ENCODE measurements around the gene SORBS1.

The SORBS1 gene

DNA sequence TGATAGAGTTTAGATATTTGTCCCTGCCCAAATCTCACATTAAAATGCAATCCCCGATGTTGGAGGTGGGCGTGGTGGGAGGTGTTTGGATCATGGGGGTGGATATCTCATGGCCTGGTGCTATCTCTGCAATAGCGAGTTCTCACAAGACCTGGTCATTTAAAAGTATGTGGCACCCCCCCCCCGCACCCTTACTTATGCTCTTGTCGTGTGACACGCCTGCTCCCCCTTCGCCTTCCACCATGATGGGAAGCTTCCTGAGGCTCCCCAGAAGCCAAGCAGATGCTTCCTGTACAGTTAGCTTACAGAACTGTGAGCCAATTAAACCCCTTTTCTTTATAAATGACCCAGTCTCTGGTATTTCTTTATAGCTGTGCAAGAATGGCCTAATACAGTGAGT is 118.8 kb downstream of the SORBS1 start:
- DNase-seq (ENCODE audit: low read depth in 1 of 2, low spot score in 1 of 2) = no peak

DNA sequence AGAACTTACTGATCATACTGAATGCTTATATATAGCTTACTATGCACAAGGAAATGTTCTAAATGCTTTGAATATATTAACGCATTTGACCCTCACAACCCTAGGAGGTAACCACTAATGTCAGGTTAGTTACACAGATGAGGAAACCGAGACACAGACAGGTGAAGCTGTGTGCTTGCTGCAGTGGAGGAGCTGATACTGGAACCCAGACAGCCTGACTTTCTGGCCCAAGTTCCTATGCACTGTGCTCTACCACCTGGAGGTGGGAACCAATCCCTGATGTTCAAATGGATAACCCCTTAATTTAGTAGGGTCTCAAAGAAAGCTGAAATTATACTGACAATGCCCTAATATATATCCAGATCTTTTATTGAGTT is 119.6 kb downstream of the SORBS1 start:
- DNase-seq (ENCODE audit: low read depth in 1 of 2, low spot score in 1 of 2) = no peak

DNA sequence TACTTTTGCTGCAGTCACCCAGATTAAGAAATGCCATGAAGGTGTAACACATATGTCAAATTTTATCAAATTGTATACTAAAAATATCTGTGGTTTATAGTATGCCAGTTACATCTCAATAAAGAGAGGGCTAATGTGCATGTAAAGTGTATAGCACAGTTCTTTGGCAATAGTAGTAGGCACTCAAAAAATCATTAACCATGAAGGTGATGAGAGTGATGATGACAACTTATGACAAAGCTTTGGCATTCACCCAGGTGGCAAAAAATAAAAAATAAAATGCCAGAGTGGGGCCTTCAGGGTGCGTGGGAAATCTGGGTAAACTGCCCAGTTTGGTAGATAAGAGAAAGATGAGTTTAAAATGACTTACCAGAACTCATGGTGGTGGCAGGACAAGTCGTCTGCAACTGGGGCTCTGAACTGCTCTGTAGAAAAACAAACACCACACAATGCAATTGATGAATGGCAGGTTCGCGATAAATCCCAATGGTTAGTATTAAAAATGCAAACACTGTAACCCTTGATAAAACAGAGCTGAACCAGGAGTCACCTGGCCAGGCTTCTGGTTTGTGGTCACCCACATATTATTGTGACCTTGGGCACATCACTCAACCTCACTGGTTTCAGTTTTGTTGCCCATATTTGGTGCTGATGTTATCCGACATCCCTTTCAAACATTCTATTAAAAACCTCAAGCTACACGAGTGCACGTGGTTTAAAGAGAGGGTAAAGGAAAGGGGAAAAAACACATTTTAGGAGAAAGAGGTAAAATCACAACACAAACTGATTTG is 120.2 kb downstream of the SORBS1 start:
- DNase-seq (ENCODE audit: low read depth in 1 of 2, low spot score in 1 of 2) = no peak

GRCh38 chr10:95440038-95440725 is 121.0 kb downstream of the SORBS1 start:
- no peak for DNase-seq (ENCODE audit: low read depth in 1 of 2, low spot score in 1 of 2)

DNA sequence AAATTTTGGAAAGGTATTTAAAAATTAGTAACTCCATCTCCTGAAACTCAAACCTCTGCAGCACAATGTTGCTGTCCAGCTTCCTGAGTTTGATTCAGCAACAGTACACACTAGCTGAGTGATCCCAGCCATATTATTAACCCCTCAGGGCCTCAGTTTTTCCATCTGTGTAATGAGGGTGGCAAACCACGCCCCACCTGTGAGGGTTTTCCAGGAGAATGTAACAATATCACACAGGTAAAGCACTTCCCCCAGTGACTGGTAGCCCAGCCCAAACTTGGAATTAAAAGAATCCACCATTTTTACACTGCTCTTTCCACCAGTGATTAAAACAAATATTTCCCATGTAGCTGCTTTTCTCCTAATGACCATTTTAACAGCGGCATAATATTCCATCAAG is 122.4 kb downstream of the SORBS1 start:
- DNase-seq (ENCODE audit: low read depth in 1 of 2, low spot score in 1 of 2) = no peak

DNA sequence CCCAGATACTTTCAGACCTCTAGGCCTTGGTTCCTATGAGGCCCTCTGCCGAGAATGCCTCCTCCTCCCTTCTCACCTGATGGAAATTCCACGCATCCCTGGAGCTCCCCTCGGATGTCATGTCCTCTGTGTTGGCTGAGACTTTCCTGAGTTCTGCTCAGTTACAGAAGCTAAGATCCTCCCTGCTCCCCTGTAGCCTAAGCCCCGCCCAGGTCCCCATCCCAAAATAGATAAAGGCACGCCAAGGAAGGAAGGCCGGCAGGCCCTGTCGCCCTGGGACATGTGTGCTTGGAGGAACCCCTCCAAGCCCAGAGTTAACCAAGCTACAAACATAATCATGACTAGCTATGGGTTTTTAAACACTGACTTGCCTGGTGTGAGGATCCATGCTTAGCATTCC is 123.5 kb downstream of the SORBS1 start:
- no peak for DNase-seq (ENCODE audit: low read depth in 1 of 2, low spot score in 1 of 2)

DNA sequence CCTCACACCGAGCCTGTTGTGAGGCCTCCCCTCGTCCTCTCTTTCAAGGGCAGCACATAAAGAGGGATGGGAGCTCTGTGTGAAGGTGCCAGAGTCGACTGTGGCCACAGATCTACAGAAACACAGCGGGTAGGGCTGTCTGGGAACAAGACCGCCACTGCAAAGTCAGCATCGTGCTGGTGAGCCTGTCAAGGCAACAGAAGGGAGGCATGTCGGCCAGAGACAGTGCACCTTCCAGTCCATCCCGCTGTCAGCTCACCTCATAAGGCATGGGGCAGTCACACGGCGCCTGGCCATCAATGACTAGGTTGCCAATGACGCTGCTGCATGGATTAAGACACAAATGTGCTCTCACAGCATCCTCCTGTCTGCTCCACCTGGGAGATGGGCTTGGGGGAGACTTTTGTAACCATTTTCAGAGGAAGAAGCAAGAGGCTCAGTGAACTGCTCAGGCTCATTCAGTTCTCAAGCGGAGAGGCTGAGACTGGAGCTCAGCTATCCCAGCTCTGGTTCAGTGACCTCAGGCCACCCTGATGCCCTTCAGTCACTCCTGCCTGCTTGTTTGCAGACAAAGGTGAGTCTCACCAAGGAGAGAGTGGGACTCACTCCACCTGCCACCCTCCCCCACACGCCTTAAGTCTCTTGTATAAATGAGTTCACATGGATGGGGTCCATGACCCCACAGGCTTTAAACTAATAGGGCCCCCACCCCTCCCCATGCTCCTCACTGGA is 125.5 kb downstream of the SORBS1 start:
- DNase-seq (ENCODE audit: low read depth in 1 of 2, low spot score in 1 of 2) = no peak

GRCh38 chr10:95434583-95434982 is 126.6 kb downstream of the SORBS1 start:
- no peak for DNase-seq (ENCODE audit: low read depth in 1 of 2, low spot score in 1 of 2)

GRCh38 chr10:95431900-95432342 is 129.2 kb downstream of the SORBS1 start:
- DNase-seq (ENCODE audit: low read depth in 1 of 2, low spot score in 1 of 2) = no peak

DNA sequence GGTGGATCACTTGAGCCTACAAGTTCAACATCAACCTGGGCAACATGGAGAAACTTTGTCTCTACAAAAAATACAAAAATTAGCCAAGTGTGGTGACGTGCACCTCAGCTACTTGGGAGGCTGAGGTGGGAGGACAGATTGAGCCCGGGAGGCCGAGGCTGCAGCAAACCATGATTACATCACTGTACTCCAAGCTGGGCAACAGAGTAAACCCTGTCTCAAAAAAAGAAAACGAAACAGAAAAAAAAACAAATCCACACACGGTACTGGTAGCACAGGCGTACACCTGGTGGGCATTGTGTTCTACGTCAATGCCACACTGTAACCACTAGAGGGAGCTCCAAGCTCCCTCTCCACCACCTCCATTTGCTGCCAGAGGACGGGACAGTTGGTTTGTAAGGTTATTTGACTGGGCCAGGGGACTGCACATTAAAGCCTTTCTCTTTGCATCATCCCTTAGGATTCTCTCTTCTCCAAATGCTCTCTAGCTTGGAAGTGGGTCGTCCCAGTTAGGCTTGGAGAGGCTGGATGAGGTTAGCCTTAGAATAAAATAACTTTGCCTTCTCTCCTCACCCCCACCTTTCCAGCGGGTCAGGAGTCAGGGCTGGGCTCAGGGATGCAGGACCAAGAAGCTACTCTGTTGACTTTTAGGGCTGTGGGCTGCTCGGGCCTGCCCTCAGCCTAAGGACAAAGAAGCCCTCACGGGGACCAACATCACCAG is 130.8 kb downstream of the SORBS1 start:
- no peak for DNase-seq (ENCODE audit: low read depth in 1 of 2, low spot score in 1 of 2)

DNA sequence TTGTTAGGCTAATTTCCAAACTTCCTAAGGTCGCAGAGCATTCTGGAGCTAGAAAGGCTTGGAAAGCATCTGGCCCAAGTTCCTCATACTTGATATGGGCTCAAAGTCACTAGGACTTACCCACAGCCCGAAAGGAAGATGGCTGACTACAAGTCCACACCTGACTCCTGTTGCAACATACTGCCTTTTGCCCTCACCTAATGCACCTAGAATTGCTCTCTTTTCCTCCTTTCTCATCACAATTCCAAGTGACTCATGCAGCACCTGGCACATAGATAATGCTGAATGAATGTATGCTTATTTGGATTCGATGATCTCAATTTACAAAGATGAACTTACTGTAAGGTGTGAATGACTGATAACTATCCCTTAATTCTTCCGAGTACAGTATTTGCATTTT is 131.5 kb downstream of the SORBS1 start:
- DNase-seq (ENCODE audit: low read depth in 1 of 2, low spot score in 1 of 2) = no peak

- no peak for DNase-seq (ENCODE audit: low read depth in 1 of 2, low spot score in 1 of 2)
These were observed 132.5 kb downstream of the SORBS1 start for GRCh38 chr10:95428701-95429100.

DNA sequence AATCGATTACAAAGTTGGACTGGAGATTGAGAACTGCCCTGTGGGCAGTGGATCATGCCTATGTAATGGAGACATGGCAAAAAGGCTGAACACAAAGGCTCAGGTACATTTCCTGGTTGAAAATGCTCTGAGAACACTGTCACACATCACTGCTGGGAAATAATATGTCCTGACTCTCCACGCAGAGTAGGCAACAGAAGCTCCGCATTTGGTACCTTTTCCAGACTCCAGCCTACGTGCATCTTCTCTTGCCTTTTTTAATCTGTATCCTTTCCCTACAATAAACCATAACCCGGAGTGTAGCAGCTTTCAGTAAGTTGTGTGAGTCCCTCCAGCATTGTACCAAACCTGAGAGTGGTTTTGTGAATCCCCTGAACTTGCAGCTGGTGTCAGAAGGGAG is 134.7 kb downstream of the SORBS1 start:
- no peak for DNase-seq (ENCODE audit: low read depth in 1 of 2, low spot score in 1 of 2)

- no peak for DNase-seq (ENCODE audit: low read depth in 1 of 2, low spot score in 1 of 2)
These were observed 135.3 kb downstream of the SORBS1 start for GRCh38 chr10:95425592-95426465.

DNA sequence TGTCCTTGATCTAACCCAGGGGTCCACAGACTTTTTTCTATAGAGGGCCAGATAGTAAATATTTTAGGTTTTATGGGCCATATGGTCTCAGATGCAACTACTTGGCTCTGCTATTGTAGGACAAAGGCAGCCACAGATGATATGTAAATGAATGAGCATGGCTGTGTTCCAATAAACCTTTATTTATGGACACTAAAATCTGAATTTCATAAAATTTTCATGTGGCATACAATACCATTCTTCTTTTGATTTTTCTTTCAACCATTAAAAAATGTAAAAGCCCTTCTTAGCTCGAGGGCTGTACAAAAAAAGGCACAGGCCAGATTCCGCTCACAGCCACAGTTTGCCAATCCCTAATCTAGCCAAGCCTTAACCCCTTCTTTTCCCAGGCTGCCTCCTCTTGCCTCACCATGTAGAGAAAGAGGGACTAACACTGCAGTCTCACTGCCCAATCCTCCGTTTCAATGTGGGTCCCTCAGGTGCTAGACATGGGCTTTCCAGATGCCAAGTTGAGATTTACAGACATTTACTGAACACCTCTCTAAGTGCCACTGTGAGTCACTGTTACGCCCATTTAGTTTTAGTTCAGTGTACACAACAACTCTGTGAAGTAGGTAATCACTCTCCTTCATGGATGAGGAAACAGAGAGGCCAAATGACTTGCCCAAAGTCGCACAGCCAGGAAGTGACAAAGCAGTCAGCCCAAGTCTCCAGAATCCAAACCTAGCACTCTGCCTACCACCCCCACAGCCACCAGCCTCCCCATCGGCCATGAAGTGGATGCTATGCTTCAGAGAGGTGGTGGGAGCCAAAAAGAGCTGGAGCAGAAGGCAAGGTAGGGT is 137.8 kb downstream of the SORBS1 start:
- DNase-seq (ENCODE audit: low read depth in 1 of 2, low spot score in 1 of 2) = no peak

DNA sequence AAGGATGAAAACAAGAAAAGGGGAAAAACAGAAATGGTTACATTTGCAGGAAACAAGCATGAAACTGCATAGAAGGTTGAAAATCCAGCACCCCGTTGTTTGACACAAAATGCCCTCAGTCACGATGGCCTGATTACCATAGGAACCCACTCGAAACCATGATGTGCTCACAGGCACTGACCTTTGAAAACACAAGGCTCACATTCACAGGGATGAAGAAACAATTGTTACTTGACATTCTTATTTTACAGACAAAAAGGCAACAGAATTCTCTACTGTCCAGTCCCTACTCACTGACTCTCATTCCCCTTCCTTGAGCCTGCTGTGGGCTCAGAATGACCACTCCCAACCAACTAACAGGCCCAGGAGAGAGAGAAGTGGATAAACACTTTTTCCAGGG is 138.9 kb downstream of the SORBS1 start:
- DNase-seq (ENCODE audit: low read depth in 1 of 2, low spot score in 1 of 2) = no peak

GRCh38 chr10:95421782-95422181 is 139.4 kb downstream of the SORBS1 start:
- no peak for DNase-seq (ENCODE audit: low read depth in 1 of 2, low spot score in 1 of 2)

DNA sequence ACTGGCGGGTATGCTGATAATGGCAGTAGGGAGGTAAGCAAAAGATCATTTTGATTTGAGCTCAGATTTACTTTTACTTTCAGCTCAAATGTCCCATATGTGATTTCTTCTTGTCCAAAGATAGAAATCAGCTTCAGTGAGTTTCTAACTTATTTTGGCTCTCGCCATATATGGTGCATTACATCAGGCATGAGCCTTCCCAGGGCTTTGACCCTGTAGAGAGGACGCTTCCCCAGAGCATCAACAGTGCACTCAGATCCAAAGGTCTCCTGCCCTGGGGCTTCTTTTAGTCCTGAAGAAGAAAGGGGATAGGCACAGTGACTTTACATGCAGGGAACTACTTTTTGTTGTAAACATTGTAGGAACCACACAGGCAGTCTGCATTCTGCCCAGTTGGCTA is 141.8 kb downstream of the SORBS1 start:
- no peak for DNase-seq (ENCODE audit: low read depth in 1 of 2, low spot score in 1 of 2)

- no peak for DNase-seq (ENCODE audit: low read depth in 1 of 2, low spot score in 1 of 2)
These were observed 144.2 kb downstream of the SORBS1 start for GRCh38 chr10:95416973-95417372.

DNA sequence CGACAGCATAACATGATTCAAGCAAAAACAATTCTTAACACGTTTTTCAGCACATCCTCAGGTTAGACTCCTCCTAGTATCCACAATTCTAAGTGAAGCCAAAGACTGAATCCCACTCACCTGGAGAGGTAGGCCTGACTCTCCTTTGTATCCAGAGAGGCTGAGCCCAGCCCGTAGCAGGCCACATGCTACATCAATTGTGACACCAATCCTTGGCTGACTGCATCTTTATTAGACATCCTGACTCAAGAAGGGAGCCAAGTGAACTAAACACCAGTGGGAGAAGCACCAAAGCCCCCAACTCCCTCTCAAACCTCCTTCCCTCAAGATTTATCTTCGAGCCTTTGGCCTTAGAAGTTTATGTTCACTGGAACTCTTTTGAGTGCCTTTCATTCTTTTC is 144.9 kb downstream of the SORBS1 start:
- no peak for DNase-seq (ENCODE audit: low read depth in 1 of 2, low spot score in 1 of 2)

All from stimulated activated CD4-positive, alpha-beta T cell treated with anti-CD3 and anti-CD28 coated beads, Interleukin-15, amount 100 ng/mL, for 1 hour (primary cell).